ENCODE data around the gene TP53I3. TPM values are rescaled to one million over a fixed set of nuclear protein-coding genes. Genes with fewer than 3 reads are reported as not detected.

Gene TP53I3
- total RNA-seq, 1 experiment from 2014 or later: 48.1 TPM

DNA sequence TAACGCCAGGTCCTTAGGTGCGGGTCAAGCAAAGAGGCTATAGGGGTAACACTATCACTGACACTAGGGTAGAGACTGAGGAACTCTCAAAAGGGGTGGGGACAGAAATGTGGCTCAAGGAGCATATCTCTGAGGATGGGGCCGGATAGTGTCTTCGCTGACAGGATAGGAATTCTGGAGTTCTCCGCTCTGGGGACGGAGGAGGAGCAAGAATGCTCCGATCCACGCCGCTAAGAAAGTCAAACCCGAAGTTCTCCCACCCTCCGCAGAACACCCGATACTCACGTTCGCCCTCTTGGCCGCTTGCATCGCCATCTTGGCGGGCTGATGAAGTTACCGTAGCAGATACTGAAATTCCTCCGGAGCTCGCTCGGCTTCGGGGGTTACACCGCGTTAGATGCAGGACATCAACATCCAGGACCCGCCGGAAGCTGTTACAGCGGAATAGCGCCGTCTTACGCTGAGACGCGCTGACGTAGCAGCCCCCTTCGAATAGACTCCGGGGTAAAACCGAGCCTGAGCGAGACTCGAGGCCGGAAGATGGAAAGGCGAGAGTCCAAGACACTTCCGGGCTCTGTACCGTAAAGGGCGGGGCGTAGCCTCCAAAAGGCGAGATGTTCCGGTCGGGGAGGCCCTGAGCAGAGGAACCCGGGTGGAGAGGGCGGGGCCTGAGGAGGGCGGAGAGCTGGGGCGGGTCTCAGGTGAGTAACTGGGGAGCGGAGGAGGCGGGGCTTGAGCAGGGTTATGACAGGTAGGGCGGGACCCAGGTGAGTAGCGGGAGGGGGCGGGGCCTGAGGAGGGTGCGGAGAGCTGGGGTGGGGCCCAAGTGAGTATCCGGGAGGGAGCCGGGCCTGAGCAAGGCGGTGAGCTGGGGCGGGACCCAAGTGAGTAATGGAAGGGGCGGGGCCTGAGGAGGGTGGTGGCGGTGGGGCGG lies 8.5 kb downstream of the TP53I3 start, which contains the start of gene SF3B6:
Gene SF3B6, minus strand, starts transcription at position 412 of the 934 bp plus-strand sequence. Its CDS starts 97 bp downstream, at position 315.
- TF ChIP-seq, protein P1, sequence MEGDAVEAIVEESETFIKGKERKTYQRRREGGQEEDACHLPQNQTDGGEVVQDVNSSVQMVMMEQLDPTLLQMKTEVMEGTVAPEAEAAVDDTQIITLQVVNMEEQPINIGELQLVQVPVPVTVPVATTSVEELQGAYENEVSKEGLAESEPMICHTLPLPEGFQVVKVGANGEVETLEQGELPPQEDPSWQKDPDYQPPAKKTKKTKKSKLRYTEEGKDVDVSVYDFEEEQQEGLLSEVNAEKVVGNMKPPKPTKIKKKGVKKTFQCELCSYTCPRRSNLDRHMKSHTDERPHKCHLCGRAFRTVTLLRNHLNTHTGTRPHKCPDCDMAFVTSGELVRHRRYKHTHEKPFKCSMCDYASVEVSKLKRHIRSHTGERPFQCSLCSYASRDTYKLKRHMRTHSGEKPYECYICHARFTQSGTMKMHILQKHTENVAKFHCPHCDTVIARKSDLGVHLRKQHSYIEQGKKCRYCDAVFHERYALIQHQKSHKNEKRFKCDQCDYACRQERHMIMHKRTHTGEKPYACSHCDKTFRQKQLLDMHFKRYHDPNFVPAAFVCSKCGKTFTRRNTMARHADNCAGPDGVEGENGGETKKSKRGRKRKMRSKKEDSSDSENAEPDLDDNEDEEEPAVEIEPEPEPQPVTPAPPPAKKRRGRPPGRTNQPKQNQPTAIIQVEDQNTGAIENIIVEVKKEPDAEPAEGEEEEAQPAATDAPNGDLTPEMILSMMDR (conservative IDR thresholded peaks at IDR 0.05): no peak
- H2BK12ac ChIP-seq (ENCODE audit: insufficient read length, low read depth, low read length): no peak within 1 kb of the TSS
- Mint-ChIP-seq H3K4me3 (peak within 1 kb of the TSS; percentile 97 to 99), H3K27ac (peak within 1 kb of the TSS; percentile 99 to 100 (median 99)), H3K4me1 (peaks cover 17 to 19% of the 10 kb centered on the region in 2 experiments), H3K9me3 (no peaks in the 10 kb centered on the region), H3K36me3 (ENCODE audit: insufficient read depth in 1 of 3, low read depth in 3 of 3) (peaks cover 15 to 48% (median 45%) of the 10 kb centered on the region in 3 experiments), H3K27me3 (ENCODE audit: low read depth) (no peaks in the 10 kb centered on the region)
- WGBS (ENCODE audit: extremely low coverage, insufficient read length, low lambda C conversion rate): no CpG with 5 or more reads among the region's 64 CpGs
- H4K8ac ChIP-seq (replicated peaks; ENCODE audit: insufficient read length, low read depth, low read length): no peak within 1 kb of the TSS
- peak within 1 kb of the TSS; percentile 97 for H3K4me2 ChIP-seq (ENCODE audit: insufficient read depth, insufficient read length, low read length)
- H4K5ac ChIP-seq (ENCODE audit: insufficient read length, low read depth, low read length): peak within 1 kb of the TSS; percentile 45
- H2BK5ac ChIP-seq (ENCODE audit: insufficient read length, low read length): no peak within 1 kb of the TSS
- peak within 1 kb of the TSS; percentile 43 for H3K18ac ChIP-seq (ENCODE audit: insufficient read length, low read depth, low read length)
- no peak within 1 kb of the TSS for H4K91ac ChIP-seq (ENCODE audit: insufficient read length, low read depth, low read length)
- H3K4ac ChIP-seq (ENCODE audit: low read depth, low read length): no peak within 1 kb of the TSS
- no peak within 1 kb of the TSS for H2AFZ ChIP-seq (ENCODE audit: low read length)
- no peak within 1 kb of the TSS for H3T11ph ChIP-seq (ENCODE audit: low read length)
- H2BK120ac ChIP-seq (ENCODE audit: low read depth, low read length, poor library complexity, severe bottlenecking): no peak within 1 kb of the TSS
- peak within 1 kb of the TSS; percentile 73 for H3K14ac ChIP-seq (ENCODE audit: insufficient read depth, low read length)
- H3K27me3 ChIP-seq (ENCODE audit: insufficient read depth, low read length): no peaks in the 10 kb centered on the region
- no peaks in the 10 kb centered on the region; the same call in 1 of the 2 replicates for H3K79me2 ChIP-seq (ENCODE audit: insufficient read depth, low read length)
- peaks cover 3% of the 10 kb centered on the region; the same call in 1 of the 2 replicates for H3K4me1 ChIP-seq (ENCODE audit: insufficient read depth, low read length)
- peak within 1 kb of the TSS; percentile 88 for H3K27ac ChIP-seq (ENCODE audit: insufficient read length, low read depth, low read length)
- peak within 1 kb of the TSS; percentile 87 for H3K9ac ChIP-seq (ENCODE audit: extremely low read depth, insufficient read length, low read length)
- no peak within 1 kb of the TSS for H2AK5ac ChIP-seq (ENCODE audit: insufficient read length, low read length)
- H2BK15ac ChIP-seq (ENCODE audit: low read depth, low read length): no peak within 1 kb of the TSS
- no peak within 1 kb of the TSS for H2BK20ac ChIP-seq (ENCODE audit: low read depth, low read length, poor library complexity, severe bottlenecking)
- H3K23ac ChIP-seq (ENCODE audit: insufficient read length, low read depth, low read length): no peak within 1 kb of the TSS
- H3K23me2 ChIP-seq (ENCODE audit: insufficient read length, low read depth, low read length, poor library complexity, severe bottlenecking): peaks cover 11% of the 10 kb centered on the region
- no peaks in the 10 kb centered on the region for H4K20me1 ChIP-seq (ENCODE audit: control insufficient read depth, insufficient read depth, insufficient read length)
- peaks cover 2% of the 10 kb centered on the region for H3K79me1 ChIP-seq (ENCODE audit: insufficient read depth, low read depth, low read length, poor library complexity, severe bottlenecking)
- no peak within 1 kb of the TSS for H3K56ac ChIP-seq (ENCODE audit: insufficient read length, low read depth, low read length)
- peak; percentile 100 for DNase-seq
- no peaks in the 10 kb centered on the region for H3K9me3 ChIP-seq (ENCODE audit: control insufficient read depth, low read depth, low read length)

Data from H9 (cell line).